DND-41 (cell line): ENCODE data around the gene TRIP12.

Source experiments
- ATAC-seq: fragments of 200-7000 bp; cut with Tn5 transposase; 3 replicates; pipeline ENCODE4 v1.9.1; 2021; ENCODE audit warnings: low read depth; ENCODE audit not compliant: insufficient read depth
- DNase-seq: peaks from one replicate; pipeline ENCODE4 v3.0.0-alpha.2; 2020
- H2AFZ ChIP-seq: 2 replicates; pipeline ENCODE4 v1.6.0; 2012; ENCODE audit warnings: low read depth, low read length
- H3K27ac ChIP-seq: 2 replicates; pipeline ENCODE4 v1.5.1; 2012; ENCODE audit warnings: low read length, inconsistent platforms
- H3K27me3 ChIP-seq: fragments of 200-600 bp; sonication (generic); 2 replicates; pipeline ENCODE4 v1.6.0; 2012; ENCODE audit warnings: low read length, mild to moderate bottlenecking, inconsistent platforms; ENCODE audit not compliant: insufficient read depth, poor library complexity
- H3K36me3 ChIP-seq: 2 replicates; pipeline ENCODE4 v1.5.1; 2012; ENCODE audit warnings: low read length, inconsistent platforms; ENCODE audit not compliant: insufficient read depth
- H3K4me1 ChIP-seq: 2 replicates; pipeline ENCODE4 v1.5.1; 2012; ENCODE audit warnings: mild to moderate bottlenecking, low read length; ENCODE audit not compliant: insufficient read depth
- H3K4me2 ChIP-seq: 2 replicates; pipeline ENCODE4 v1.6.0; 2012; ENCODE audit warnings: mild to moderate bottlenecking, moderate library complexity, low read length, inconsistent platforms; ENCODE audit not compliant: insufficient read depth
- H3K4me3 ChIP-seq, 2 experiments: fragments of 200-600 bp in 1 of 2; shearing (Covaris generic) in 1 of 2; 2 replicates each; pipeline ENCODE4 v1.5.1; 2012 to 2016; ENCODE audit warnings: inconsistent platforms in 2 of 2, low read length in 2 of 2, mild to moderate bottlenecking in 2 of 2, low read depth in 1 of 2, moderate library complexity in 1 of 2
- H3K79me2 ChIP-seq: 2 replicates; pipeline ENCODE4 v1.6.0; 2012; ENCODE audit warnings: low read length, inconsistent platforms; ENCODE audit not compliant: insufficient read depth
- H3K9ac ChIP-seq: 2 replicates; pipeline ENCODE4 v1.6.0; 2012; ENCODE audit warnings: low read depth, mild to moderate bottlenecking, inconsistent platforms, low read length, moderate library complexity
- H3K9me3 ChIP-seq: 2 replicates; pipeline ENCODE4 v1.5.1; 2012; ENCODE audit warnings: low read length, moderate library complexity, mild to moderate bottlenecking, inconsistent platforms; ENCODE audit not compliant: insufficient read depth, severe bottlenecking
- H4K20me1 ChIP-seq: 2 replicates; pipeline ENCODE4 v1.6.0; 2012; ENCODE audit warnings: low read length; ENCODE audit not compliant: insufficient read depth
- CTCF ChIP-seq: IDR thresholded peaks from 2 replicates; pipeline ENCODE4 v1.5.1; 2012; ENCODE audit warnings: borderline replicate concordance, low read length, moderate library complexity, mild to moderate bottlenecking; ENCODE audit not compliant: poor library complexity, severe bottlenecking; ENCODE audit errors: extremely low read depth
- EZH2 ChIP-seq: IDR thresholded peaks from 3 replicates; pipeline ENCODE4 v1.6.1; 2012; ENCODE audit warnings: borderline replicate concordance, low read depth, mild to moderate bottlenecking, moderate library complexity, low read length, inconsistent platforms; ENCODE audit not compliant: severe bottlenecking

TRIP12 gene

DNA sequence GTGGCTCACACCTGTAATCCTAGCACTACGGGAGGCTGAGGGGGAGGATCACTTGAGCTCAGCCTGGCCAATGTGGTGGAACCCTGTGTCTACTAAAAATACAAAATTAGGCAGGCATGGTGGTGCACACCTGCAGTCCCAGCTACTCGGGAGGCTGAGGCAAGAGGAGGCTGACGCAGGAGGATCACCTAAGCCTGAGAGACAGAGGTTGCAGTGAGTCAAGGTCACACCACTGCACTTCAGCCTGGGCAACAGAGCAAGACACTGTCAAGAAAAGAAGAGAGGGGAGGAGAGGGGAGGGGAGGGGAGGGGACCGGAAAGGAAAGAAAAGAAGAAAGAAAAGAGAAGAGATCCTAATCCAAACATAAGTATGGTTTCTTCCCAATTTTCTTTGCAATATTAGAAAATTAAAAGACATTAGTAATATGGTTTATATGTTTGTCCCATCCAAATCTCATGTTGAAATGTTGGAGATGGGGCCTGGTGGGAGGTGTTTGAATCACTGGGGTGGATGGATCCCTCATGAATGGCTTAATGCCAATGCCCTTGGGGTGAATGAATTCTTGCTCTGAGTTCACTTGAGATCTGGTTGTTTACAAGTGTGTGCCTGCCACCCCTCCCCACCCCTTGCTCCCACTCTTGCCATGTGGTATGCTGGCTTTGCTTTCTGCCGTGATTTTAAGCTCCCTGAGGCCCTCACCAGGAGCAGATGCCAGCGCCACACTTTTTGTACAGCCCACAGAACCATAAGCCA is 50.7 kb downstream of the TRIP12 start:
- H3K27ac ChIP-seq, result no peak overlapping the region
- TF ChIP-seq EZH2 (no peak), CTCF (no peak)
- ATAC-seq (no peak), DNase-seq (no peak)
- peaks cover 2% of the 10 kb centered on the region; the same call in 1 of the 2 replicates for H4K20me1 ChIP-seq
- no peaks in the 10 kb centered on the region for H3K4me1 ChIP-seq
- H3K27me3 ChIP-seq, result no peaks in the 10 kb centered on the region
- H3K9ac ChIP-seq, result no peak overlapping the region
- peaks cover 88% of the 10 kb centered on the region for H3K79me2 ChIP-seq
- H2AFZ ChIP-seq, result no peak overlapping the region
- no peaks in the 10 kb centered on the region for H3K9me3 ChIP-seq
- H3K36me3 ChIP-seq, result peaks cover 35% of the 10 kb centered on the region
- no peak overlapping the region for H3K4me3 ChIP-seq
- no peak overlapping the region for H3K4me2 ChIP-seq

- H3K4me1 ChIP-seq, result no peaks in the 10 kb centered on the region
- DNase-seq, result no peak
These were observed 52.6 kb downstream of the TRIP12 start for GRCh38 chr2:229869226-229869625.

DNA sequence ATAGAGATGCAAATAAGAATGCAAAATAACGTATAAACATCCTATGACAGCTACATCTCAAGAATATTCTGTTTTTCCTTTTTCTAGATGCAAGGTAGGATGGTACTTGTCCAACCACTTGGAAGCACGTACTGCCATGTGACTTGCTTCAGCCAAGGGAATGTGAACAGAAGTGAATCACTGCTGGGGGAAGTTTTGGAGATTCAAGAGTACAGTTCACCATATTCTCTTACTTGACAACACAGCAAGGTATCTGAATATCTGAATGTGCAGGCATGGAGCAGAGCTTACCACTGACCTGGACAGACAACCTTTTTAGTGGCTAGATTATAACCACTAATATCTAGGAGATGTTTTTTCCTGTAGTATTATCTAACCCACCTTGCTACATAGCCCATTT is 53.0 kb downstream of the TRIP12 start:
- no peaks in the 10 kb centered on the region for H3K27me3 ChIP-seq
- peaks cover 10% of the 10 kb centered on the region; the same call in 1 of the 2 replicates for H4K20me1 ChIP-seq
- peaks cover 35% of the 10 kb centered on the region for H3K36me3 ChIP-seq
- H3K27ac ChIP-seq, result no peak overlapping the region
- H3K9me3 ChIP-seq, result no peaks in the 10 kb centered on the region
- no peak for DNase-seq
- TF ChIP-seq EZH2 (no peak), CTCF (no peak)
- H3K4me1 ChIP-seq, result no peaks in the 10 kb centered on the region
- H2AFZ ChIP-seq, result no peak overlapping the region
- ATAC-seq, result no peak
- no peak overlapping the region for H3K4me3 ChIP-seq
- no peak overlapping the region for H3K9ac ChIP-seq
- no peak overlapping the region for H3K4me2 ChIP-seq
- peaks cover 91% of the 10 kb centered on the region for H3K79me2 ChIP-seq

More at GRCh38 chr2:229869226-229869625, 52.6 kb downstream of the TRIP12 start:
- Histone ChIP-seq H3K9me3 (no peaks in the 10 kb centered on the region), H2AFZ (no peak overlapping the region), H3K4me2 (no peak overlapping the region), H3K27ac (no peak overlapping the region), H3K27me3 (no peaks in the 10 kb centered on the region), H3K79me2 (peaks cover 92% of the 10 kb centered on the region), H3K9ac (no peak overlapping the region), H3K36me3 (peaks cover 35% of the 10 kb centered on the region), H3K4me3 (no peak overlapping the region), H4K20me1 (peaks cover 10% of the 10 kb centered on the region; the same call in 1 of the 2 replicates)
- no peak for ATAC-seq
- TF ChIP-seq CTCF, result no peak
- TF ChIP-seq EZH2, result no peak
